MM.1S (cell line): ENCODE measurements around the gene TBC1D10B.
"Not testable (repeated sequence)": the region's sequence is repeated elsewhere in the genome, so short reads cannot be mapped to it uniquely, and the experiment has no call there.

Experiments used
- EZH2 ChIP-seq: fragments of 300-600 bp; sonication (generic); optimal IDR thresholded peaks from 2 replicates; pipeline ENCODE3; 2017; ENCODE audit warnings: low read depth, mild to moderate bottlenecking, antibody characterized with exemption, low read length, mixed read lengths
- TF ChIP-seq, protein P1 (sequence below): fragments of 300-600 bp; sonication (generic); IDR thresholded peaks from 2 replicates; pipeline ENCODE4 v1.5.1; 2016; ENCODE audit warnings: antibody characterized with exemption, low read length, mixed read lengths

DNA sequence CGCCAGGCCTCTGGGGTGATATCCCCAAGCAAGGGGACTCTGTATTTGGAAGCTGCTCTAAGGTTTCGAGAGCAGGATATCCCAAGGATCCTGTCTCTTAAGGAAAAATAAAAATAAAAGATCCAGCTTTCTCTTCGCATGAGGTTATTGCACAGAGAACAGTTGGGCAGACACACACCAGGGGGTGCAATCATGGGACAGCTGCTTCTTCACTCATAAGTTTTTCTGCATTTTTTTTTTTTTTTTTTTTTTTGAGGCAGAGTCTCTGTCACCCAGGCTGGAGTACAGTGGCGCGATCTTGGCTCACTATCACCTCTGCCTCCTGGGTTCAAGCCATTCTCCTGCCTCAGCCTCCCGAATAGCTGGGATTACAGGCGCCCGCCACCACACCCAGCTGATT, 28.3 kb downstream of the TBC1D10B start:
- TF ChIP-seq, protein P1, sequence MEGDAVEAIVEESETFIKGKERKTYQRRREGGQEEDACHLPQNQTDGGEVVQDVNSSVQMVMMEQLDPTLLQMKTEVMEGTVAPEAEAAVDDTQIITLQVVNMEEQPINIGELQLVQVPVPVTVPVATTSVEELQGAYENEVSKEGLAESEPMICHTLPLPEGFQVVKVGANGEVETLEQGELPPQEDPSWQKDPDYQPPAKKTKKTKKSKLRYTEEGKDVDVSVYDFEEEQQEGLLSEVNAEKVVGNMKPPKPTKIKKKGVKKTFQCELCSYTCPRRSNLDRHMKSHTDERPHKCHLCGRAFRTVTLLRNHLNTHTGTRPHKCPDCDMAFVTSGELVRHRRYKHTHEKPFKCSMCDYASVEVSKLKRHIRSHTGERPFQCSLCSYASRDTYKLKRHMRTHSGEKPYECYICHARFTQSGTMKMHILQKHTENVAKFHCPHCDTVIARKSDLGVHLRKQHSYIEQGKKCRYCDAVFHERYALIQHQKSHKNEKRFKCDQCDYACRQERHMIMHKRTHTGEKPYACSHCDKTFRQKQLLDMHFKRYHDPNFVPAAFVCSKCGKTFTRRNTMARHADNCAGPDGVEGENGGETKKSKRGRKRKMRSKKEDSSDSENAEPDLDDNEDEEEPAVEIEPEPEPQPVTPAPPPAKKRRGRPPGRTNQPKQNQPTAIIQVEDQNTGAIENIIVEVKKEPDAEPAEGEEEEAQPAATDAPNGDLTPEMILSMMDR: 0 out of 2 replicates have a peak, but pooled peaks have one; percentile 7
- TF ChIP-seq EZH2: not testable (repeated sequence)
